SK-N-SH treated with all-trans-retinoic acid at 6 μM for 48 hours (cell line): ENCODE results near the gene SSTR5.

Experiments used
- ATAC-seq: fragments of 200-7000 bp; cut with Tn5 transposase; 3 replicates; pipeline ENCODE4 v1.9.1; 2020; ENCODE audit warnings: mild to moderate bottlenecking, moderate library complexity
- ARNTL ChIP-seq: fragments of 450-650 bp; formaldehyde crosslinking; IDR thresholded peaks from 2 replicates; pipeline ENCODE4 v1.5.0; 2020; ENCODE audit warnings: low read depth, mild to moderate bottlenecking, moderate library complexity, borderline replicate concordance
- BACH2 ChIP-seq: fragments of 250-450 bp; sonication (Bioruptor Pico); IDR thresholded peaks from 2 replicates; pipeline ENCODE4 v1.9.0; 2021; ENCODE audit warnings: mild to moderate bottlenecking, borderline replicate concordance
- CSDC2 ChIP-seq: fragments of 250-450 bp; sonication (Bioruptor Pico); IDR thresholded peaks from 2 replicates; pipeline ENCODE4 v1.5.0; 2020; ENCODE audit warnings: mild to moderate bottlenecking, moderate library complexity
- ESRRG ChIP-seq: fragments of 250-450 bp; sonication (Bioruptor Pico); IDR thresholded peaks from 2 replicates; pipeline ENCODE4 v1.6.1; 2021; ENCODE audit warnings: mild to moderate bottlenecking
- ISL1 ChIP-seq: fragments of 250-450 bp; sonication (Bioruptor Pico); IDR thresholded peaks from 2 replicates; pipeline ENCODE4 v2.1.2; 2022; ENCODE audit warnings: mild to moderate bottlenecking, moderate library complexity
- OSR1 ChIP-seq: fragments of 250-450 bp; sonication (Bioruptor Pico); IDR thresholded peaks from 2 replicates; pipeline ENCODE4 v1.8.0; 2022; ENCODE audit warnings: moderate library complexity, mild to moderate bottlenecking, inconsistent platforms
- PPARA ChIP-seq: fragments of 250-450 bp; sonication (Bioruptor Pico); IDR thresholded peaks from 2 replicates; pipeline ENCODE4 v1.5.0; 2020; ENCODE audit warnings: mild to moderate bottlenecking, borderline replicate concordance
- SNAI2 ChIP-seq: fragments of 250-450 bp; sonication (Bioruptor Pico); IDR thresholded peaks from 2 replicates; pipeline ENCODE4 v1.5.0; 2020; ENCODE audit warnings: mild to moderate bottlenecking, moderate library complexity
- TCF4 ChIP-seq: fragments of 250-450 bp; sonication (Bioruptor Pico); IDR thresholded peaks from 2 replicates; pipeline ENCODE4 v1.8.0; 2021; ENCODE audit warnings: mild to moderate bottlenecking, moderate library complexity, borderline replicate concordance
- ZC3H10 ChIP-seq: fragments of 250-450 bp; sonication (Bioruptor Pico); IDR thresholded peaks from 2 replicates; pipeline ENCODE4 v1.5.1; 2021; ENCODE audit warnings: mild to moderate bottlenecking, moderate library complexity
- ZFP3 ChIP-seq: fragments of 250-450 bp; sonication (Bioruptor Pico); IDR thresholded peaks from 2 replicates; pipeline ENCODE4 v1.5.0; 2020; ENCODE audit warnings: mild to moderate bottlenecking, moderate library complexity
- ZFP30 ChIP-seq: fragments of 450-650 bp; formaldehyde crosslinking; IDR thresholded peaks from 2 replicates; pipeline ENCODE4 v1.5.0; 2022; ENCODE audit warnings: mild to moderate bottlenecking, moderate library complexity
- ZNF70 ChIP-seq: fragments of 450-650 bp; formaldehyde crosslinking; IDR thresholded peaks from 2 replicates; pipeline ENCODE4 v1.5.0; 2020; ENCODE audit warnings: mild to moderate bottlenecking, moderate library complexity
- ZNF8 ChIP-seq: fragments of 450-650 bp; formaldehyde crosslinking; IDR thresholded peaks from 2 replicates; pipeline ENCODE4 v1.5.0; 2020; ENCODE audit warnings: mild to moderate bottlenecking, moderate library complexity
- TF ChIP-seq, protein P1 (sequence below): fragments of 250-450 bp; sonication (Bioruptor Pico); IDR thresholded peaks from 2 replicates; pipeline ENCODE4 v1.8.0; 2021; ENCODE audit warnings: low read depth, mild to moderate bottlenecking, moderate library complexity, borderline replicate concordance
- TF ChIP-seq, protein P2 (sequence below): fragments of 250-450 bp; sonication (Bioruptor Pico); IDR thresholded peaks from 2 replicates; pipeline ENCODE4 v1.5.1; 2020; ENCODE audit warnings: low read depth, mild to moderate bottlenecking, moderate library complexity
- TF ChIP-seq, protein P3 (sequence below): fragments of 250-450 bp; sonication (Bioruptor Pico); IDR thresholded peaks from 2 replicates; pipeline ENCODE4 v1.5.0; 2020; ENCODE audit warnings: mild to moderate bottlenecking, moderate library complexity
- TF ChIP-seq, protein P4 (sequence below): fragments of 250-450 bp; sonication (Bioruptor Pico); IDR thresholded peaks from 2 replicates; pipeline ENCODE4 v1.8.0; 2020; ENCODE audit warnings: mild to moderate bottlenecking, moderate library complexity, borderline replicate concordance
- TF ChIP-seq, protein P5 (sequence below): fragments of 250-450 bp; sonication (Bioruptor Pico); IDR thresholded peaks from 2 replicates; pipeline ENCODE4 v1.5.1; 2021; ENCODE audit warnings: mild to moderate bottlenecking, moderate library complexity

SSTR5 gene

DNA sequence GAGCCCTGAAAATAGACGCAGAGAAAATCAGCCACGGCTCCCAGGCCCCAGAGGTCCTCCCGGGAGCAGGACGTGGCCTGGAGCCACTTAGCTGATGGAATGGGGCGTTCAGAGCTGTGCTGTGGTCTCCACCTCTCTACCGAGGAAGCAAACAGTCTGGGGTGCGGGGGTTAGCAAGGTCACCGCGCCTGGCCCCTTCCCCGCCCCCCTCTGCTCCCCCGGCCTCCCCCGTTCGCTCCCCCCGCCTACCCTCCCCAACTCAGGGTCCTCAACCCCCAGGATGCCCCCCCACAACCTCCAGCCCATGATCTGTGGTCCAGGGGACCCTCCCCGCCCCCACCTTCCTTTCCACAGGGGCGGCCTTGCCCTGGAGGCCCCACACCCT, 44.1 kb downstream of the SSTR5 start:
- no peak for TF ChIP-seq ZNF70 (CRISPR knock-in tag)
- TF ChIP-seq SNAI2 (CRISPR knock-in tag): no peak
- TF ChIP-seq CSDC2 (CRISPR knock-in tag): no peak
- no peak for TF ChIP-seq ZC3H10 (CRISPR knock-in tag)
- TF ChIP-seq, protein P1, sequence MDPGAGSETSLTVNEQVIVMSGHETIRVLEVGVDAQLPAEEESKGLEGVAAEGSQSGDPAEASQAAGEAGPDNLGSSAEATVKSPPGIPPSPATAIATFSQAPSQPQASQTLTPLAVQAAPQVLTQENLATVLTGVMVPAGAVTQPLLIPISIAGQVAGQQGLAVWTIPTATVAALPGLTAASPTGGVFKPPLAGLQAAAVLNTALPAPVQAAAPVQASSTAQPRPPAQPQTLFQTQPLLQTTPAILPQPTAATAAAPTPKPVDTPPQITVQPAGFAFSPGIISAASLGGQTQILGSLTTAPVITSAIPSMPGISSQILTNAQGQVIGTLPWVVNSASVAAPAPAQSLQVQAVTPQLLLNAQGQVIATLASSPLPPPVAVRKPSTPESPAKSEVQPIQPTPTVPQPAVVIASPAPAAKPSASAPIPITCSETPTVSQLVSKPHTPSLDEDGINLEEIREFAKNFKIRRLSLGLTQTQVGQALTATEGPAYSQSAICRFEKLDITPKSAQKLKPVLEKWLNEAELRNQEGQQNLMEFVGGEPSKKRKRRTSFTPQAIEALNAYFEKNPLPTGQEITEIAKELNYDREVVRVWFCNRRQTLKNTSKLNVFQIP (CRISPR knock-in tag): no peak
- TF ChIP-seq, protein P2, sequence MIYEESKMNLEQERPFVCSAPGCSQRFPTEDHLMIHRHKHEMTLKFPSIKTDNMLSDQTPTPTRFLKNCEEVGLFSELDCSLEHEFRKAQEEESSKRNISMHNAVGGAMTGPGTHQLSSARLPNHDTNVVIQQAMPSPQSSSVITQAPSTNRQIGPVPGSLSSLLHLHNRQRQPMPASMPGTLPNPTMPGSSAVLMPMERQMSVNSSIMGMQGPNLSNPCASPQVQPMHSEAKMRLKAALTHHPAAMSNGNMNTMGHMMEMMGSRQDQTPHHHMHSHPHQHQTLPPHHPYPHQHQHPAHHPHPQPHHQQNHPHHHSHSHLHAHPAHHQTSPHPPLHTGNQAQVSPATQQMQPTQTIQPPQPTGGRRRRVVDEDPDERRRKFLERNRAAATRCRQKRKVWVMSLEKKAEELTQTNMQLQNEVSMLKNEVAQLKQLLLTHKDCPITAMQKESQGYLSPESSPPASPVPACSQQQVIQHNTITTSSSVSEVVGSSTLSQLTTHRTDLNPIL (CRISPR knock-in tag): no peak
- TF ChIP-seq BACH2 (CRISPR knock-in tag): no peak
- no peak for TF ChIP-seq ZNF8 (CRISPR knock-in tag)
- TF ChIP-seq ISL1 (CRISPR knock-in tag): no peak
- TF ChIP-seq ZFP3 (CRISPR knock-in tag): no peak
- TF ChIP-seq ESRRG (CRISPR knock-in tag): no peak
- no peak for TF ChIP-seq TCF4
- TF ChIP-seq, protein P3, sequence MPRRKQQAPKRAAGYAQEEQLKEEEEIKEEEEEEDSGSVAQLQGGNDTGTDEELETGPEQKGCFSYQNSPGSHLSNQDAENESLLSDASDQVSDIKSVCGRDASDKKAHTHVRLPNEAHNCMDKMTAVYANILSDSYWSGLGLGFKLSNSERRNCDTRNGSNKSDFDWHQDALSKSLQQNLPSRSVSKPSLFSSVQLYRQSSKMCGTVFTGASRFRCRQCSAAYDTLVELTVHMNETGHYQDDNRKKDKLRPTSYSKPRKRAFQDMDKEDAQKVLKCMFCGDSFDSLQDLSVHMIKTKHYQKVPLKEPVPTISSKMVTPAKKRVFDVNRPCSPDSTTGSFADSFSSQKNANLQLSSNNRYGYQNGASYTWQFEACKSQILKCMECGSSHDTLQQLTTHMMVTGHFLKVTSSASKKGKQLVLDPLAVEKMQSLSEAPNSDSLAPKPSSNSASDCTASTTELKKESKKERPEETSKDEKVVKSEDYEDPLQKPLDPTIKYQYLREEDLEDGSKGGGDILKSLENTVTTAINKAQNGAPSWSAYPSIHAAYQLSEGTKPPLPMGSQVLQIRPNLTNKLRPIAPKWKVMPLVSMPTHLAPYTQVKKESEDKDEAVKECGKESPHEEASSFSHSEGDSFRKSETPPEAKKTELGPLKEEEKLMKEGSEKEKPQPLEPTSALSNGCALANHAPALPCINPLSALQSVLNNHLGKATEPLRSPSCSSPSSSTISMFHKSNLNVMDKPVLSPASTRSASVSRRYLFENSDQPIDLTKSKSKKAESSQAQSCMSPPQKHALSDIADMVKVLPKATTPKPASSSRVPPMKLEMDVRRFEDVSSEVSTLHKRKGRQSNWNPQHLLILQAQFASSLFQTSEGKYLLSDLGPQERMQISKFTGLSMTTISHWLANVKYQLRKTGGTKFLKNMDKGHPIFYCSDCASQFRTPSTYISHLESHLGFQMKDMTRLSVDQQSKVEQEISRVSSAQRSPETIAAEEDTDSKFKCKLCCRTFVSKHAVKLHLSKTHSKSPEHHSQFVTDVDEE (CRISPR knock-in tag): no peak
- TF ChIP-seq OSR1: no peak
- no peak for TF ChIP-seq ARNTL (CRISPR knock-in tag)
- TF ChIP-seq, protein P4, sequence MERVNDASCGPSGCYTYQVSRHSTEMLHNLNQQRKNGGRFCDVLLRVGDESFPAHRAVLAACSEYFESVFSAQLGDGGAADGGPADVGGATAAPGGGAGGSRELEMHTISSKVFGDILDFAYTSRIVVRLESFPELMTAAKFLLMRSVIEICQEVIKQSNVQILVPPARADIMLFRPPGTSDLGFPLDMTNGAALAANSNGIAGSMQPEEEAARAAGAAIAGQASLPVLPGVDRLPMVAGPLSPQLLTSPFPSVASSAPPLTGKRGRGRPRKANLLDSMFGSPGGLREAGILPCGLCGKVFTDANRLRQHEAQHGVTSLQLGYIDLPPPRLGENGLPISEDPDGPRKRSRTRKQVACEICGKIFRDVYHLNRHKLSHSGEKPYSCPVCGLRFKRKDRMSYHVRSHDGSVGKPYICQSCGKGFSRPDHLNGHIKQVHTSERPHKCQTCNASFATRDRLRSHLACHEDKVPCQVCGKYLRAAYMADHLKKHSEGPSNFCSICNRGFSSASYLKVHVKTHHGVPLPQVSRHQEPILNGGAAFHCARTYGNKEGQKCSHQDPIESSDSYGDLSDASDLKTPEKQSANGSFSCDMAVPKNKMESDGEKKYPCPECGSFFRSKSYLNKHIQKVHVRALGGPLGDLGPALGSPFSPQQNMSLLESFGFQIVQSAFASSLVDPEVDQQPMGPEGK (CRISPR knock-in tag): no peak
- ATAC-seq: no peak; the same call in 2 of the 3 replicates

DNA sequence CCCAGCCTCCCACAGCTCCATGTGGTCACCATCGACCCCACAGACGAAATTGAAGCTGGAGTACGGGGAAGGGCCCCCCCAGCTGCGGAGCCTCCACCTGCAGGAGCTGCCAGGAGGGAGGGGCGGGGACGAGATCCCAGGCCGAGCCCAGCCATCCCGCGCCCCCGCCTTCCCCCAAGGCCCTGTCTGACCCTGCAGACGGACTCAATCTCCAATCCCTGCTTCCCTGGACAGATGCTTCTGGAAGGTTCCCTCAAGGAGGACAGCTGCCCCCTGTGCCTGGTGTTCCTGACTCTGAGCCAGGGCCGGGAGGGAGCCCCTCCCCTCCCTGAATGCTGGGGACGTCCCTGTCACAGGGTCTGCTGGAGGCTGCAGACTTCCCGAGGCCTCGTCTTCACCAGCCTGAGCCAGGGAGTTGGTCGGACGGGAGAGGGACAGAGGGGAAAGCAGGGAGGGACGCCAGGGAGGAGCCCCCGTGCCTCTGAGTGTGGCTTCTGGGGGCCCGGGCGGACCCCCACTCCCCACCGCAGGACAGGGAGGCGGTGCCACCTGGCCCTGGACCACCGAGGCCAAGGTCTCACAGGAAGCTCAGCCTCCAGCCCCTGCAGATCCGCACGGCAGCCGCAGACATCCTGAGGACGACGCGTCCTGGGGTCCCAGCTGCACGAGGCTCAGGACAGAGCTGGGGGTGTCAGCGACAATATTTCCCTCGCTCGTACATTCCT, 44.8 kb downstream of the SSTR5 start:
- ATAC-seq: no peak
- TF ChIP-seq ZFP30 (CRISPR knock-in tag) (no peak), PPARA (no peak), ARNTL (CRISPR knock-in tag) (no peak), ZFP3 (CRISPR knock-in tag) (no peak), ZC3H10 (CRISPR knock-in tag) (no peak)
- TF ChIP-seq, protein P5, sequence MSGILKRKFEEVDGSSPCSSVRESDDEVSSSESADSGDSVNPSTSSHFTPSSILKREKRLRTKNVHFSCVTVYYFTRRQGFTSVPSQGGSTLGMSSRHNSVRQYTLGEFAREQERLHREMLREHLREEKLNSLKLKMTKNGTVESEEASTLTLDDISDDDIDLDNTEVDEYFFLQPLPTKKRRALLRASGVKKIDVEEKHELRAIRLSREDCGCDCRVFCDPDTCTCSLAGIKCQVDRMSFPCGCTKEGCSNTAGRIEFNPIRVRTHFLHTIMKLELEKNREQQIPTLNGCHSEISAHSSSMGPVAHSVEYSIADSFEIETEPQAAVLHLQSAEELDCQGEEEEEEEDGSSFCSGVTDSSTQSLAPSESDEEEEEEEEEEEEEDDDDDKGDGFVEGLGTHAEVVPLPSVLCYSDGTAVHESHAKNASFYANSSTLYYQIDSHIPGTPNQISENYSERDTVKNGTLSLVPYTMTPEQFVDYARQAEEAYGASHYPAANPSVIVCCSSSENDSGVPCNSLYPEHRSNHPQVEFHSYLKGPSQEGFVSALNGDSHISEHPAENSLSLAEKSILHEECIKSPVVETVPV (CRISPR knock-in tag): no peak
- TF ChIP-seq, protein P1 (CRISPR knock-in tag): no peak
